Gastrocnemius medialis (tissue), 4 donors: Measurements from ENCODE around the gene LTB4R2.

ENCODE experiments used
- POLR2A ChIP-seq, 2 donors: fragments of 450-650 bp; IDR thresholded peaks; one replicate each; pipeline ENCODE4 v1.6.1; 2017; ENCODE audit warnings: antibody characterized with exemption in 2 of 2, mild to moderate bottlenecking in 2 of 2, moderate library complexity in 2 of 2
- TF ChIP-seq, protein P1 (sequence below), 5 experiments: fragments of 450-650 bp in 3 of 5; fragments of 200-600 bp in 2 of 5; sonication (generic) in 2 of 5; IDR thresholded peaks in 4 of 5; conservative IDR thresholded peaks in 1 of 5; 1 replicate in 4 of 5; 2 replicates in 1 of 5; pipeline ENCODE4 v1.5.1; 2016 to 2019; ENCODE audit warnings: antibody characterized with exemption in 5 of 5, mild to moderate bottlenecking in 3 of 5, moderate library complexity in 3 of 5

DNA sequence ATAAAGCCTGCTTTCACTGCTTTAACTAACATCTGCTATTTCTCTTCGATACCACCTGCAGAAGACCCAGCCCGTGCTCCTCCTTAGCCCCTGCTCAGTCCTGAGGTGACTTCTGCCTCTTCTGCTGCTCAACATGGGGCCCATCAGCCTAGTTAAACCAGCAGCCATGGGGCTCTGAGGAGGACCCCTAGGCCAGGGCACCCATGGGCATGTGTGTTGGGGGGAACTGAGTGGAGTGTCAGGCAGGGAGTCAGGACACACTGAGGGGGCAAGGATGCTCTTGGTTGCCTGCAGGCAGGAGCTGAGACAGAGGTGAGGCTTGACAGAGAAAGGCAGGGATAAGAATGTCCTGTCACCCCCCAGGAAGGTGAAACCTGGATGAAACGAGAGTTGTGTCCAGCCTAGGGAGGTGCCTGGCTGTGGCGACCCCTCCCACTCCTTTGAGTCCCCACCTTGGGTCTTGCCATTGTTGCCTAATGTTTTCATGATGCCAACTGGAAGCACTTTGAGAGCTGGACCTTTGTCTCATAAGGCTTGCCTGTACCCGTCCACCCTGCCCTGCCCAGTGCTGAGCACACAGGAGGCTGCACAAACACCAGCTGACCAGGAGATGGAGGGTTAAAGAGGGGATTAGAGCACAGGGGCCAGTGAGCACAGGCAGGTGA, 26.0 kb upstream of the LTB4R2 start:
- TF ChIP-seq, protein P1, sequence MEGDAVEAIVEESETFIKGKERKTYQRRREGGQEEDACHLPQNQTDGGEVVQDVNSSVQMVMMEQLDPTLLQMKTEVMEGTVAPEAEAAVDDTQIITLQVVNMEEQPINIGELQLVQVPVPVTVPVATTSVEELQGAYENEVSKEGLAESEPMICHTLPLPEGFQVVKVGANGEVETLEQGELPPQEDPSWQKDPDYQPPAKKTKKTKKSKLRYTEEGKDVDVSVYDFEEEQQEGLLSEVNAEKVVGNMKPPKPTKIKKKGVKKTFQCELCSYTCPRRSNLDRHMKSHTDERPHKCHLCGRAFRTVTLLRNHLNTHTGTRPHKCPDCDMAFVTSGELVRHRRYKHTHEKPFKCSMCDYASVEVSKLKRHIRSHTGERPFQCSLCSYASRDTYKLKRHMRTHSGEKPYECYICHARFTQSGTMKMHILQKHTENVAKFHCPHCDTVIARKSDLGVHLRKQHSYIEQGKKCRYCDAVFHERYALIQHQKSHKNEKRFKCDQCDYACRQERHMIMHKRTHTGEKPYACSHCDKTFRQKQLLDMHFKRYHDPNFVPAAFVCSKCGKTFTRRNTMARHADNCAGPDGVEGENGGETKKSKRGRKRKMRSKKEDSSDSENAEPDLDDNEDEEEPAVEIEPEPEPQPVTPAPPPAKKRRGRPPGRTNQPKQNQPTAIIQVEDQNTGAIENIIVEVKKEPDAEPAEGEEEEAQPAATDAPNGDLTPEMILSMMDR (IDR thresholded peaks at IDR 0.05 in 4 of 5, conservative IDR thresholded peaks at IDR 0.05 in 1 of 5), result no peak
- no peak for TF ChIP-seq POLR2A (IDR thresholded peaks at IDR 0.05)
